K562 (cell line): ENCODE data around the gene TNIK. TPM values are rescaled to one million over a fixed set of nuclear protein-coding genes. Genes with fewer than 3 reads are reported as not detected.

Experiments
- ATAC-seq: fragments of 200-7000 bp; cut with Tn5 transposase; 3 replicates; pipeline ENCODE4 v1.9.1; 2020; ENCODE audit warnings: moderate library complexity
- BruUV-seq: library from RNA; stranded (reverse); fragments of 400-500 nt; replicated peaks from 2 replicates; lab custom pipeline; 2021; lab: Mats Ljungman, UMichigan
- CTCF ChIA-PET: fragments of 300-600 bp; formaldehyde crosslinking; extraction: SDS; loops from one replicate; lab custom pipeline; 2021; ENCODE audit warnings: low intra/inter-chr PET ratio; lab: Yijun Ruan, JAX
- POLR2A ChIA-PET: fragments of 300-600, 350-650 bp; sonication (Branson Sonifier 250); formaldehyde crosslinking; extraction: SDS; loops from one replicate; lab custom pipeline; 2021; ENCODE audit warnings: antibody characterized with exemption, inconsistent platforms; lab: Yijun Ruan, JAX
- DNase-seq, 4 experiments: peaks; one replicate each; pipeline versions ENCODE4 v3.0.0 to v3.0.0-alpha.2; 2011 to 2018; ENCODE audit warnings: low spot score in 3 of 4, mixed read lengths in 3 of 4; ENCODE audit errors: extremely low read depth in 1 of 4
- FAIRE-seq: peaks from 2 replicates; lab custom pipeline; 2011; peaks lifted over from hg19 to GRCh38; lab: Jason Lieb, UNC
- H2AFZ ChIP-seq: 2 replicates; pipeline ENCODE4 v1.6.0; 2011; ENCODE audit warnings: low read depth, low read length, control low read depth, inconsistent platforms
- H3K27ac ChIP-seq: fragments of 200-600 bp; 3 replicates; pipeline ENCODE4 v1.8.0; 2011; ENCODE audit warnings: low read depth, mild to moderate bottlenecking, control low read depth, inconsistent platforms, low read length, moderate library complexity, mixed read lengths; ENCODE audit errors: extremely low read depth
- H3K27me3 ChIP-seq, 2 experiments: fragments of 300-600 bp in 1 of 2; 2 replicates in 1 of 2; 3 replicates in 1 of 2; pipeline versions ENCODE4 v1.6.0 to v1.8.0; 2011; ENCODE audit warnings: inconsistent platforms in 2 of 2, low read length in 2 of 2, mild to moderate bottlenecking in 1 of 2, mixed read lengths in 1 of 2, moderate library complexity in 1 of 2; ENCODE audit not compliant: control insufficient read depth in 2 of 2, insufficient read depth in 2 of 2
- H3K36me3 ChIP-seq: fragments of 300-600 bp; 3 replicates; pipeline ENCODE4 v1.8.0; 2011; ENCODE audit warnings: mild to moderate bottlenecking, low read length, inconsistent platforms; ENCODE audit not compliant: control insufficient read depth, insufficient read depth
- H3K4me1 ChIP-seq, 2 experiments: fragments of 200-600 bp in 1 of 2; replicated peaks in 1 of 2; 2 replicates in 1 of 2; 3 replicates in 1 of 2; pipeline versions ENCODE4 v1.5.1 to v1.8.0; 2011; ENCODE audit warnings: inconsistent platforms in 2 of 2, low read length in 2 of 2, mild to moderate bottlenecking in 1 of 2, mixed read lengths in 1 of 2, moderate library complexity in 1 of 2; ENCODE audit not compliant: control insufficient read depth in 2 of 2, insufficient read depth in 2 of 2
- H3K4me2 ChIP-seq: 2 replicates; pipeline ENCODE4 v1.6.1; 2011; ENCODE audit warnings: low read length, control low read depth, inconsistent platforms, mixed read lengths; ENCODE audit not compliant: insufficient read depth
- H3K4me3 ChIP-seq: fragments of 200-600 bp; sonication (generic), shearing (Covaris generic); 2 replicates; pipeline ENCODE4 v1.5.1; 2016; ENCODE audit warnings: control low read depth, inconsistent platforms
- H3K79me2 ChIP-seq: fragments of 200-600 bp; 3 replicates; pipeline ENCODE4 v1.8.0; 2011; ENCODE audit warnings: low read length, inconsistent platforms; ENCODE audit not compliant: control insufficient read depth, insufficient read depth
- H3K9ac ChIP-seq, 2 experiments: 2 replicates each; pipeline versions ENCODE4 v1.6.0 to v1.6.1; 2011; ENCODE audit warnings: low read depth in 2 of 2, low read length in 2 of 2, control low read depth in 1 of 2, inconsistent platforms in 1 of 2, mild to moderate bottlenecking in 1 of 2, mixed read lengths in 1 of 2; ENCODE audit not compliant: insufficient read depth in 1 of 2
- H3K9me1 ChIP-seq: one replicate; pipeline ENCODE4 v1.6.0; 2011; ENCODE audit warnings: inconsistent platforms, mild to moderate bottlenecking, low read length, moderate library complexity; ENCODE audit not compliant: control insufficient read depth, insufficient read depth
- H3K9me3 ChIP-seq: replicated peaks from 2 replicates; pipeline ENCODE4 v1.5.1; 2011; ENCODE audit warnings: low read depth, low read length, inconsistent platforms; ENCODE audit not compliant: control insufficient read depth, insufficient read depth
- H4K20me1 ChIP-seq: replicated peaks from 2 replicates; pipeline ENCODE4 v1.6.1; 2011; ENCODE audit warnings: low read length, inconsistent platforms, mixed read lengths; ENCODE audit not compliant: control insufficient read depth, insufficient read depth
- BACH1 ChIP-seq: fragments of 200-800 bp; sonication (Bioruptor generic); IDR thresholded peaks from 2 replicates; pipeline ENCODE4 v1.6.1; 2016; ENCODE audit warnings: missing genetic modification characterization, missing compliant biosample characterization
- BRD9 ChIP-seq: fragments of 450-650 bp; IDR thresholded peaks from 2 replicates; pipeline ENCODE4 v1.6.1; 2018; ENCODE audit warnings: low read depth; ENCODE audit not compliant: partially characterized antibody
- HDAC1 ChIP-seq, 2 experiments: fragments of 450-650 bp; IDR thresholded peaks; 2 replicates each; pipeline ENCODE4 v1.6.1; 2016 to 2017; ENCODE audit warnings: inconsistent platforms in 1 of 2, mild to moderate bottlenecking in 1 of 2, moderate library complexity in 1 of 2
- JUND ChIP-seq, 2 experiments: IDR thresholded peaks; 2 replicates in 1 of 2; 3 replicates in 1 of 2; pipeline ENCODE4 v1.6.1; 2011; ENCODE audit warnings: borderline replicate concordance in 2 of 2, low read depth in 2 of 2, low read length in 2 of 2, improper control_type of control experiment in 1 of 2, missing biosample characterization in 1 of 2, missing genetic modification characterization in 1 of 2, missing genetic modification reagents in 1 of 2
- KAT7 ChIP-seq: sonication (generic); formaldehyde crosslinking; IDR thresholded peaks from 2 replicates; pipeline ENCODE4 v1.8.0; 2022; ENCODE audit warnings: missing genetic modification reagents, mild to moderate bottlenecking, borderline replicate concordance
- LARP7 ChIP-seq: fragments of 450-650 bp; IDR thresholded peaks from 2 replicates; pipeline ENCODE4 v1.6.1; 2016
- NFRKB ChIP-seq: fragments of 450-650 bp; IDR thresholded peaks from 2 replicates; pipeline ENCODE4 v1.6.1; 2016; ENCODE audit warnings: low read depth
- SRSF7 ChIP-seq: fragments of 200-400 bp; formaldehyde crosslinking; optimal IDR thresholded peaks from 2 replicates; pipeline ENCODE3; 2017; ENCODE audit warnings: mild to moderate bottlenecking, low read depth, low read length
- TAF7 ChIP-seq: fragments of 450-650 bp; IDR thresholded peaks from 2 replicates; pipeline ENCODE4 v1.6.1; 2016; ENCODE audit warnings: missing genetic modification characterization, missing compliant biosample characterization
- TEAD2 ChIP-seq: fragments of 450-650 bp; IDR thresholded peaks from 2 replicates; pipeline ENCODE4 v1.6.1; 2016; ENCODE audit warnings: missing genetic modification characterization, control low read depth, missing compliant biosample characterization
- ZNF24 ChIP-seq: fragments of 450-650 bp; IDR thresholded peaks from 2 replicates; pipeline ENCODE4 v1.6.1; 2016
- WGBS: fragments of 100-300 bp; shearing (Covaris generic); methylation state at CpG from one replicate; pipeline ENCODE4 v1.1.6; 2016; ENCODE audit warnings: low coverage, mixed read lengths; ENCODE audit not compliant: insufficient coverage; ENCODE audit errors: missing lambda C conversion rate; 5-methylcytosine and 5-hydroxymethylcytosine counted together
- in situ Hi-C: fragments of 300-500 bp; cut with MboI; formaldehyde crosslinking; loops from 4 replicates; pipeline ENCODE4 v1.15.0; 2018; ENCODE audit warnings: inconsistent platforms, mixed read lengths
- intact Hi-C: fragments of 100-400 bp; cut with micrococcal nuclease; formaldehyde crosslinking; loops from 2 replicates; pipeline ENCODE4 v1.14.2; 2022
- polyA plus RNA-seq, 8 experiments: library from polyadenylated mRNA; depleted of rRNA in 4 of 8; stranded (reverse) in 5 of 8; unstranded in 3 of 8; fragments of >200 nt; fragmentation: Nextera tagmentation in 2 of 8; fragmentation: Illumina TruSeq in 1 of 8; extraction: Ambion mirVana in 2 of 8; extraction: Trizol in 1 of 8; gene quantifications; 2 replicates each; pipeline versions ENCODE4 v1.2.1 to v1.2.3, GENCODE V29; 2011 to 2014; ENCODE audit warnings: inconsistent platforms in 1 of 8, missing spikeins in 1 of 8
- total RNA-seq, 7 experiments: library from RNA; depleted of rRNA in 6 of 7; stranded (reverse); fragments of >200 nt in 6 of 7; fragmentation: Illumina TruSeq in 2 of 7; extraction: Trizol in 2 of 7; gene quantifications; 2 replicates each; pipeline versions ENCODE4 v1.2.1 to v1.2.3, GENCODE V29; 2011 to 2021; ENCODE audit warnings: low replicate concordance in 1 of 7
- TF ChIP-seq, protein P1 (sequence below): fragments of 450-650 bp; IDR thresholded peaks from 2 replicates; pipeline ENCODE4 v1.6.1; 2016; ENCODE audit warnings: mild to moderate bottlenecking, moderate library complexity

Gene TNIK
- total and polyA plus RNA-seq, 9 of the 15 experiments (the other 6 are each of a cell fraction or from before 2014, with no cell fraction given): 6.6 to 39.0 (median 24.7) TPM

DNA sequence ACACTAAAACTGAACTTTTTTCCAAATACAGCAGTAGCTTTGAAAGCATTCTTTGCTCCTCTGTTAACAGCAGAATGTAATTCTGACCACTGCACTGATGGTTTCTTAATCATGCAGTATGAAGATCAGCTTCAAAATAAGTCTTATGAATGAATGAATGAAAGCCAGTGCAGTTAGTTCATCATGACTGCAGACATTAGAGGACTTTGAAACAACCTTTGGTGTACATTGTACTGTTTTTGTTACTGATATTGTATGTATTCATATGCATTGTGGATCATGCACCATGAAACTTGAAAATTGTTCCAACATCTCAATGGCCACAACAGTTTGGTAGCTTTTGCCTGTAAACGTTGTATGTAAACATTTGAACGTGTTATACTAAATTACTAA is 1.3 kb upstream of the TNIK start:
- no peaks in the 10 kb centered on the region for H3K9me3 ChIP-seq
- no peaks in the 10 kb centered on the region for H3K36me3 ChIP-seq
- H3K27ac ChIP-seq: peak overlapping the region; percentile 84
- H3K4me1 ChIP-seq: peaks cover 12 to 30% of the 10 kb centered on the region in 2 experiments
- in situ Hi-C loops: no loop called here
- H3K4me2 ChIP-seq: peak overlapping the region; percentile 94
- TF ChIP-seq NFRKB (no peak), KAT7 (CRISPR knock-in tag) (0 out of 2 replicates have a peak, but pooled peaks have one; percentile 62), BRD9 (peak; percentile 10), SRSF7 (no peak), LARP7 (no peak), TEAD2 (0 out of 2 replicates have a peak, but pooled peaks have one; percentile 25), HDAC1 (IDR thresholded peaks at IDR 0.05) (0 out of 4 replicates have a peak, but pooled peaks of 1 of the 2 experiments have one; percentile 12), TAF7 (tag) (no peak), ZNF24 (peak; percentile 97), JUND (IDR thresholded peaks at IDR 0.05; ENCODE audit: borderline replicate concordance, low read depth, low read length) (no peak), JUND (tag; IDR thresholded peaks at IDR 0.05; ENCODE audit: borderline replicate concordance, low read depth, low read length) (0 out of 3 replicates have a peak, but pooled peaks have one; percentile 8), BACH1 (tag) (0 out of 2 replicates have a peak, but pooled peaks have one; percentile 62)
- TF ChIP-seq, protein P1, sequence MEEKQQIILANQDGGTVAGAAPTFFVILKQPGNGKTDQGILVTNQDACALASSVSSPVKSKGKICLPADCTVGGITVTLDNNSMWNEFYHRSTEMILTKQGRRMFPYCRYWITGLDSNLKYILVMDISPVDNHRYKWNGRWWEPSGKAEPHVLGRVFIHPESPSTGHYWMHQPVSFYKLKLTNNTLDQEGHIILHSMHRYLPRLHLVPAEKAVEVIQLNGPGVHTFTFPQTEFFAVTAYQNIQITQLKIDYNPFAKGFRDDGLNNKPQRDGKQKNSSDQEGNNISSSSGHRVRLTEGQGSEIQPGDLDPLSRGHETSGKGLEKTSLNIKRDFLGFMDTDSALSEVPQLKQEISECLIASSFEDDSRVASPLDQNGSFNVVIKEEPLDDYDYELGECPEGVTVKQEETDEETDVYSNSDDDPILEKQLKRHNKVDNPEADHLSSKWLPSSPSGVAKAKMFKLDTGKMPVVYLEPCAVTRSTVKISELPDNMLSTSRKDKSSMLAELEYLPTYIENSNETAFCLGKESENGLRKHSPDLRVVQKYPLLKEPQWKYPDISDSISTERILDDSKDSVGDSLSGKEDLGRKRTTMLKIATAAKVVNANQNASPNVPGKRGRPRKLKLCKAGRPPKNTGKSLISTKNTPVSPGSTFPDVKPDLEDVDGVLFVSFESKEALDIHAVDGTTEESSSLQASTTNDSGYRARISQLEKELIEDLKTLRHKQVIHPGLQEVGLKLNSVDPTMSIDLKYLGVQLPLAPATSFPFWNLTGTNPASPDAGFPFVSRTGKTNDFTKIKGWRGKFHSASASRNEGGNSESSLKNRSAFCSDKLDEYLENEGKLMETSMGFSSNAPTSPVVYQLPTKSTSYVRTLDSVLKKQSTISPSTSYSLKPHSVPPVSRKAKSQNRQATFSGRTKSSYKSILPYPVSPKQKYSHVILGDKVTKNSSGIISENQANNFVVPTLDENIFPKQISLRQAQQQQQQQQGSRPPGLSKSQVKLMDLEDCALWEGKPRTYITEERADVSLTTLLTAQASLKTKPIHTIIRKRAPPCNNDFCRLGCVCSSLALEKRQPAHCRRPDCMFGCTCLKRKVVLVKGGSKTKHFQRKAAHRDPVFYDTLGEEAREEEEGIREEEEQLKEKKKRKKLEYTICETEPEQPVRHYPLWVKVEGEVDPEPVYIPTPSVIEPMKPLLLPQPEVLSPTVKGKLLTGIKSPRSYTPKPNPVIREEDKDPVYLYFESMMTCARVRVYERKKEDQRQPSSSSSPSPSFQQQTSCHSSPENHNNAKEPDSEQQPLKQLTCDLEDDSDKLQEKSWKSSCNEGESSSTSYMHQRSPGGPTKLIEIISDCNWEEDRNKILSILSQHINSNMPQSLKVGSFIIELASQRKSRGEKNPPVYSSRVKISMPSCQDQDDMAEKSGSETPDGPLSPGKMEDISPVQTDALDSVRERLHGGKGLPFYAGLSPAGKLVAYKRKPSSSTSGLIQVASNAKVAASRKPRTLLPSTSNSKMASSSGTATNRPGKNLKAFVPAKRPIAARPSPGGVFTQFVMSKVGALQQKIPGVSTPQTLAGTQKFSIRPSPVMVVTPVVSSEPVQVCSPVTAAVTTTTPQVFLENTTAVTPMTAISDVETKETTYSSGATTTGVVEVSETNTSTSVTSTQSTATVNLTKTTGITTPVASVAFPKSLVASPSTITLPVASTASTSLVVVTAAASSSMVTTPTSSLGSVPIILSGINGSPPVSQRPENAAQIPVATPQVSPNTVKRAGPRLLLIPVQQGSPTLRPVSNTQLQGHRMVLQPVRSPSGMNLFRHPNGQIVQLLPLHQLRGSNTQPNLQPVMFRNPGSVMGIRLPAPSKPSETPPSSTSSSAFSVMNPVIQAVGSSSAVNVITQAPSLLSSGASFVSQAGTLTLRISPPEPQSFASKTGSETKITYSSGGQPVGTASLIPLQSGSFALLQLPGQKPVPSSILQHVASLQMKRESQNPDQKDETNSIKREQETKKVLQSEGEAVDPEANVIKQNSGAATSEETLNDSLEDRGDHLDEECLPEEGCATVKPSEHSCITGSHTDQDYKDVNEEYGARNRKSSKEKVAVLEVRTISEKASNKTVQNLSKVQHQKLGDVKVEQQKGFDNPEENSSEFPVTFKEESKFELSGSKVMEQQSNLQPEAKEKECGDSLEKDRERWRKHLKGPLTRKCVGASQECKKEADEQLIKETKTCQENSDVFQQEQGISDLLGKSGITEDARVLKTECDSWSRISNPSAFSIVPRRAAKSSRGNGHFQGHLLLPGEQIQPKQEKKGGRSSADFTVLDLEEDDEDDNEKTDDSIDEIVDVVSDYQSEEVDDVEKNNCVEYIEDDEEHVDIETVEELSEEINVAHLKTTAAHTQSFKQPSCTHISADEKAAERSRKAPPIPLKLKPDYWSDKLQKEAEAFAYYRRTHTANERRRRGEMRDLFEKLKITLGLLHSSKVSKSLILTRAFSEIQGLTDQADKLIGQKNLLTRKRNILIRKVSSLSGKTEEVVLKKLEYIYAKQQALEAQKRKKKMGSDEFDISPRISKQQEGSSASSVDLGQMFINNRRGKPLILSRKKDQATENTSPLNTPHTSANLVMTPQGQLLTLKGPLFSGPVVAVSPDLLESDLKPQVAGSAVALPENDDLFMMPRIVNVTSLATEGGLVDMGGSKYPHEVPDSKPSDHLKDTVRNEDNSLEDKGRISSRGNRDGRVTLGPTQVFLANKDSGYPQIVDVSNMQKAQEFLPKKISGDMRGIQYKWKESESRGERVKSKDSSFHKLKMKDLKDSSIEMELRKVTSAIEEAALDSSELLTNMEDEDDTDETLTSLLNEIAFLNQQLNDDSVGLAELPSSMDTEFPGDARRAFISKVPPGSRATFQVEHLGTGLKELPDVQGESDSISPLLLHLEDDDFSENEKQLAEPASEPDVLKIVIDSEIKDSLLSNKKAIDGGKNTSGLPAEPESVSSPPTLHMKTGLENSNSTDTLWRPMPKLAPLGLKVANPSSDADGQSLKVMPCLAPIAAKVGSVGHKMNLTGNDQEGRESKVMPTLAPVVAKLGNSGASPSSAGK: no peak
- BruUV-seq: no TSS peak
- ChIA-PET CTCF (no interaction called here), POLR2A (interaction anchor here (0.6 to 3.2 kb wide), 8 partner anchors 9 to 386 kb away, joined by 3 to 12 read pairs (median 4); no protein-coding TSS in a partner anchor)
- peaks cover 4% of the 10 kb centered on the region for H3K9me1 ChIP-seq
- peaks cover 60% of the 10 kb centered on the region for H3K79me2 ChIP-seq
- intact Hi-C loops: loop anchor here (2.0 to 10.0 kb wide), 7 partner anchors 51 to 417 kb away; partner anchors contain the start of gene PLD1
- ATAC-seq (no peak), DNase-seq (peak in 1 of 4 experiments; percentile 24), FAIRE-seq (no peak)
- H3K9ac ChIP-seq: peak overlapping the region; percentile 82 to 96; a peak in 3 of 4 replicates
- H3K27me3 ChIP-seq: no peaks in the 10 kb centered on the region
- peak overlapping the region; percentile 57 for H3K4me3 ChIP-seq
- H4K20me1 ChIP-seq: peaks cover 11% of the 10 kb centered on the region
- peak overlapping the region; percentile 83 for H2AFZ ChIP-seq
- WGBS: 0% methylated on average over 2 of the region's 2 CpGs
